GM18498 (cell line): ENCODE results near the gene RPS25.
"Not testable (repeated sequence)": the region's sequence is repeated elsewhere in the genome, so short reads cannot be mapped to it uniquely, and the experiment has no call there.

Source experiments
- ATAC-seq: cut with Tn5 transposase; IDR thresholded peaks from one replicate; pipeline ENCODE4 v1.9.1; 2021; ENCODE audit warnings: mild to moderate bottlenecking, moderate library complexity; ENCODE audit not compliant: unreplicated experiment

The RPS25 gene

DNA sequence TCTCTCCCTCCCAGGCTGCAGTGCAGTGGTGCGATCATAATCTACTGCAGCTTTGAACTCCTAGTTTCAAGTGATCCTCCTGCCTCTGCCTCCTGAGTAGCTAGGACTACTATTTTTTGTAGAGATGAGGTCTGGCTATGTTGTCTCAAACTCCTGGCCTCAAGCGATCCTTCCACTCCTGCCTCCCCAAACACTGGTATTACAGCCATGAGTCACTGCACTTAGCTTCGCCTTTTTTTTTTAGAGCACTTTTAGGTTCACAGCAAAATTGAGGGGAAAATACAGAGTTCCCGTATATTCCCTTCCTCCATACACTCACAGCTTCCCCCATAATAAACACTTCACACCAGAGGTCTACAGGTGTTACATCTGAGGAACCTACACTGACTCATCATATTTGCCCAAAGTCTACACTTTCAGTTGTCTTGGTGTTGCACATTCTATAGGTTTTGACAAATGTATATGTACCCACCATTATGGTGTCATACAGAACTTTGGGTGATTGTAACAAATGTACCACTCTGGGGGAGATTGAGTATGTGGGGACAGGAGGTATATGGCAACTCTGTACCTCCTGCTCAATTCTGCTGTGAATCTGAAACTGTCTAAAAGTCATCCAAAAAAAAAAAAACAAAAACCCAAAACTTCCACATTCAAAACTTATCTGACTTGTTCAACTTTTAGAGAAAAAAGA is 23.8 kb upstream of the RPS25 start:
- no peak for ATAC-seq

DNA sequence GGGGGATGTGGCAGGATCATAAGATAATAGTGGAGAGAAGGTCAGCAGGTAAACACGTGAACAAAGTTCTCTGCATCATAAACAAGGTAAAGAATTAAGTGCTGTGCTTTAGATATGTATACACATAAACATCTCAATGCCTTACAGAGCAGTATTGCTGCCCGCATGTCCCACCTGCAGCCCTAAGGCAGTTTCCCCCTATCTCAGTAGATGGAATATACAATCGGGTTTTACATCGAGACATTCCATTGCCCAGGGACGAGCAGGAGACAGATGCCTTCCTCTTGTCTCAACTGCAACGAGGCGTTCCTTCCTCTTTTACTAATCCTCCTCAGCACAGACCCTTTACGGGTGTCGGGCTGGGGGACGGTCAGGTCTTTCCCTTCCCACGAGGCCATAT is 21.3 kb upstream of the RPS25 start:
- ATAC-seq = not testable (repeated sequence)

DNA sequence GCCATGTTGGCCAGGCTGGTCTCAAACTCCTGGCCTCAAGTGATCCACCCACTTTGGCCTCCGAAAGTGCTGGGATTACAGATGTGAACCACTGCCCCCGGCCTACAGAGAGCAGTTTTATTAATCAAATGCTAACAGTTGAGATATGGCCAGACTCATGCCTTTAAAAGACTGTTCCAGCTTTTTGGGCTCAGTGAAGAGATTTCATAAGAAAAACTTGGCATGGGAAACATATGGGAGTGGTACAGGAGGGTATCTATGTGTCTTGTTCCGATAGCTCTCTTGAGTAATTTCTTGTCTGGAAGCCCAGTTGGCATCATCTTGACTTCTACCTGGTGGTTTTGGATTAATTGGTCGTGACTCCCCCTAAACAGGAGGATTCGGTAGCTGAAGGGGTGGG is 20.7 kb upstream of the RPS25 start:
- ATAC-seq = no peak

DNA sequence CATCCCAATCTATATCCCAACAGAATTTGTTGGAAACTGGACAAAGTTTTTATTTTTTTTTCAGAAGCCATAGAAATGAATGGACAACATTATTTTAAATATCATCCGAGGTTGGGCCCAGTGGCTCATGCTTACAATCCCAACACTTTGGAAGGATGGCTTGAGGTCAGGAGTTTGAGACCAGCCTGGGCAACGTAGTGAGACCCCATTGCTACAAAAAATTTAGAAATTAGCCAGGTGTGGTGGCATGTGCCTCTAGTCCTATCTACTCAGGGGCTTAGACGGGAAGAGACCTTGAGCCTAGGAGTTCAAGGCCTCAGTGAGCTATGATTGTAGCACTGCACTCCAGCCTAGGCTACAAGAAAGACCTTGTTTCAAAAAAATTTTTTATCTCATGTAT is 16.7 kb upstream of the RPS25 start:
- no peak for ATAC-seq

DNA sequence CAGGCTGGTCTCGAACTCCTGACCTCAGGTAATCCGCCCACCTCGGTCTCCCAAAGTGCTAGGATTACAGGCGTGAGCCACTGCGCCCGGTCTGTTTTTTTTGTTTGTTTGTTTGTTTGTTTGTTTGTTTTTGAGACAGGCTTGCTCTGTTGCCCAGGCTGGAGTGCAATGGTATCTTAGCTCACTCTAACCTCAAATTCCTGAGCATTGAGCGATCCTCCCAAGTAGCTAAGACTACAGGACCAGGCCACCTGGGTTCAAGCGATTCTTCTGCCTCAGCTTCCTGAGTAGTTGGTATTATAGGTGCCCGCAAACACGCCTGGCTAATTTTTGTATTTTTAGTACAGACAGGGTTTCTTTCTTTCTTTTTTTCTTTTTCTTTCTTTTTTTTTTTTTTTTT is 15.3 kb upstream of the RPS25 start:
- not testable (repeated sequence) for ATAC-seq

DNA sequence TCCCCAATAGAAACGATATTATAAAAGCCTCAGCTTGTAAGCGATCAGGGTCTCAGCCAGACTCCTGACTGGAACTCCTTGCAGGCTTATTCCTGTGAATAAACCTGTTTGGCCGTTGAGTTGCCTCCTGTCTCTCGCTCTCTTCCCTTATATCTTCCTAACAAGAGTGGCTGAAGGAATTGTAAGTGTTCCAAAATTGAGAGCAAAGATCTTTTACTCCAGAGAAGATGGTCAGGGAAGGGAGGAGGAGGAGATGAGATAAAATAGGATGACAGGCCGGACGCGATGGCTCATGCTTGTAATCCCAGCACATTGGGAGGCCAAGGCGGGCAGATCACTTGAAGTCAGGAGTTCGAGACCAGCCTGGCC is 13.8 kb upstream of the RPS25 start:
- ATAC-seq = no peak

DNA sequence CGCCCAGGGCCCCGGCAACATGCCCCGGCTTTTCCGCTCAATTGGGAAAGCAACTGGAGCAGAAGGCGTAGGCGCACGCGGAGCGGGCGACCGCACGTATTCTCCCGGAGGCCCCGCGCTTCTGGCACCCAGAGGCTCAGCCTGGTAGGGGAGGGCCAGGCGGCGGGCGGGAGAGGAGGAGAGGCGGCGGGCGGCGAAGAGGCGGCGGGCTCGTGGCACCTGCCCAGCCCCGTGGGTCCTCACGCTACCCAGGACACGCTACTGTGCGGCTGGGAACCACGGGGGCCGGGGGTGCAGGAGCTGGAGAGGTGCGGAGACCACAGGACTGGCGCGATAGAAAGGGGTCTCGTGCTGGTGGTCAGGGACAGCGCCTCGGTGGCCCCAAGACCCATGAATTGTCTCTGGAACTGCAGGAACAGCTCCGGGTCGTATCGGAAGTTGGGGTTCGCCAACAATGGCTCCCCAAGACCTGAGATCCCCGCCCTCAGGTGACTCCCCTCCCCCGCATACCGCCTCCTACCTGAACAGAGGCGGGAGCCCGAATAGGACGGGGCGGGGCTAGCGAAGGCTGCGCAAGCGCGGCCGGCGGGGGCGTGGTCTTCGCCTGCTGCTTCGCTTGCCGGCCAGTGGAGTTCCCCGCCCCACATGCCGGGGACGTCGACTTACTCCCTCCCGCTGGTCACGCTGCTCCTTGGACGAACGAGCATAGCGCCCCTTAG is 12.3 kb upstream of the RPS25 start, which contains the start of gene SLC37A4:
Gene SLC37A4, minus strand, starts transcription at position 549 of the 719 bp plus-strand sequence.
- ATAC-seq = peak; percentile 90

DNA sequence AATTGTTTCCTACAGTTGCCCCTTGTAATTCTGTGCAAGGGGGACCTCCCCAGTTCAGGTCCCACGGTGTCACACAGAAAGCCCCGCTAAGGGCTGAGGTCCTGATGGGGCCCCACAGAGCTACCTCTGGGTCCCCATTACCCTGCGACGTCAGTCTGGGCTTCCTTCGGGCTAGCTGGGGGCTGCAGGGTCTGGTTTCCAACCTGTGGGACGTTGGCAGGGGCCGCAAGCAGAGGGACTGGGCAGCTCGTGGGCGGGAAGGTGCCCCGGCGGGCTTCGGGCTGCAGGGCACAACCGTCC is 11.8 kb upstream of the RPS25 start:
- ATAC-seq = peak; percentile 15

DNA sequence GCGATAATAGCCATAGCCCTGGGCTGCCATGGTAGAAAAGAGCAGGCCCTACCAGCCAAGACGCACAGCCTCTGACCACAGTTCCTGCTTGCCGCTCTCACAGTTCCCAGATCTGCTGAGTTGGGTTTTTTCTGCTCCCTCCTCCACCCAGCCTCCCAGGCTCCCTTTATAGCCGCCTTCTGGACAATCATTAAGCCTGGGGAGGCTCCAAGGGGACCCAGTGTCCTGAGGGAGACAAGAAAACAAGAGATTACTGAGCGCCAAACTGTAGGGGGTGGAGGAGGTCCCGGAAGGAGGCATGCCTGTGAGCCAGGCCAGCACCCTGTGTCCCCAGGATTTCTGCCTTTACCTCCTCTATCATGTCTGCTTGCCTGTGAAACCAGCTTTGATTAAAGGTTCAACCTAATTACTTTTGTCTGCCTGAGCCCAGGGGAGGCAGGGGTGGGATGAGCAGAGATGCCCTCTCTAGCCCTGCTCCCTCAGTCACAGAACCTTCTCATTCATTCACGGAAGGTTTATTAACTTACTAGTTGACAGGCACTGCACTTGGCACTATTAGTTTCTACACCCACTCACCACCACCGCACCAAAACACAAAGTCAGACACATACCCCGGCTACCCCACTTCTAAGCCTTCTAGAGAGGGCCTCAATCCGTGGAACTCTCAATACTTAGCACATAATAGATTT is 11.3 kb upstream of the RPS25 start:
- peak; percentile 9 for ATAC-seq

DNA sequence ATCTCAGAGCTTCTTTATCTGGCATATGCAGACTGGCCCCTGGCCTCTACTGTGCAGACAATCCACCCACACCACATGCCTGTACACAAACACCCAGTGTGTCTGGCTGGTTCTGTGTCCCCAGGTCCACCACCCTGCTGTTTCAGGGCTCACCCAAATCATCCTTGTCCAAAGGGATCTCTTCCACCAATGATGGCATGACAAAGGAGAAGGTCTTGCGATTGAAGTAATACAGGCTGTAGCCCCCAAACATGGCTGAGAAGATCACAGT is 10.9 kb upstream of the RPS25 start:
- no peak for ATAC-seq

DNA sequence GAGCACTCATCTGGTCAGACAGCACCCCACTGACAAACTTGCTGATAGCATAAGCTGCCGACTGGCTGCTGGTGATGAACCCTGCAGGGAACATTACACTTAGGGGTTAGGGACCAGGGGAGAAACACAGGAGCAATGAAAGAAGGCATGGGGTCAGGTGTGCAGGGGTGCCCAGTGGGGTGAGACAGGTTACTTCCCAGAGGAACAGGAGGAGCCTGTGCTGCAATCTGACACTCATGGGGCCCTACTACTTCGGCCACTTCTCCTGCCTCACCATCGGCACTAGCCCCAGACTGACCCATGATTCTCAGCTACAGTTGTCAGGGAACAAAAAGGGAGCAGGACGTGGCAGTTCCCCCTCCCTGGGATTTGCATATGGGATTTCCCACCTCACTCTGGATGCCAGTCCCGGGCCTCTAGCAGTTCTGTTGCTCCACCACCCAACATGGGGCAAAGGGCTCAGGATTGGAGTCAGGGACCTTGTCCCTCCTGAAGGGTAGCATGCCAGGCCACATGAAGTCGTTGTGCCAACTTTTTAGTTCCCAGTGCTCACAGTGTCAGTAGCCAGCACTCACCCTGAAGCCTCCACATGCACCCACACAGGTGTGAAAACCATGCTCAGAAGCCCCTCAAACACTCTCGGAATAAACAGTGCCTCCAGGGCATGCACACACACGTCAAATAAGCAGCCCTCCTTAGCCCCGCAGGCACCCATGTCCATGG is 10.4 kb upstream of the RPS25 start:
- no peak for ATAC-seq

DNA sequence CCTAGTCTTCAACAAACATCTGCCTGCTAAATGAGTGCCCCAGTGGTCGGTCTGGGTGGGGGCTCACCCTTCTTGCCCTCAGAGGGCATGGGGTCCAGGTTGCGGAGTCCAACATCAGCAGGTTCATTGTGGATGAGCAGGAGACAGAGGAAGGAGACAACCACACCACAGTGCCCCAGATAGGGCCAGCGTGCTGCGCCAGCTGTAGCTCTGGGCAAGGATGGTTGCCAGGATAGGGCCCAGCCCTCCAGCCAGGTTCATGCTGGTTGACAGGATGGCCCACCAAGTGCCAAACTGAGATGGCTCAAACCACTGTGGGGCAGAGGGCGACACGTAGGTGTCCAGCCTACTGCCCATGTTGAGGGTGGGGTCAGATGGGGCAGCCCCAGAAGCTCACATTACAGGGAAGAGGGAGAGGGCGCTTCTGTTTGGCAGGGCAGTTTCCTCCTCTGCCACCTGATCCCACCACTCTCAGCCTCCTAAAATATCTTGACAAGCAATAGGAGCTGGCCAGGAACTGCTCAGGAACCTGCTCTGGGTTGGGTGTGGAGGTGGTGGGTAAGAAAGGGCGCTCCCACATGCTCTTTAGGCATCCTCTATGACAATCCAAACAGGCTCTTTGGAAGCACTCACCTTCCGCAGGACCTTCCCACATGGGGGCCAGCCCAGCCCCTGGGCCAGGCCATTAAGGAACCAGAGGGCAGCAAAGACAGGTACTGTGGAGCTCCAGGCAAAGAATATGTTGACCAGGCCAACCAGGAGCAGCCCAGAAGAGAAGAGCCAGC is 9.6 kb upstream of the RPS25 start:
- ATAC-seq = no peak

DNA sequence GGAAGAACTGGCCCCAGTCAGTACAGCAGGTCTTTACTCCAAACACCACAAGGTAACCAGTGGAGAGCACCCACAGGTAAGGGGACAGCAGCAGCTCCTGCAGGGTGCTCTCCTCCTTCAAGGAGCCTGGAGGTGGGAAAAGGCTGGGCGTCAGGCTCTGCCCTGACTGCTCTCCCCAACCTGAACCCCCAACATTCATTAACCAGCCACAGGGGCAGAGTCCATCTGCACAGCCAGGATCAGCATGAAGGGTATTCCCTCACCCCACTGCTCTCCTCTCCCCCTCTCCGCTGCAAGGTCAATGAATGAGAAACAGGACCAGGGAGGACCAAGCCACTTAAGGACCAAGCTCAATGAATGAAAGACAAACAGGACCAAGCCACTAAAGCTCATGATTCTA is 8.8 kb upstream of the RPS25 start:
- ATAC-seq = no peak

DNA sequence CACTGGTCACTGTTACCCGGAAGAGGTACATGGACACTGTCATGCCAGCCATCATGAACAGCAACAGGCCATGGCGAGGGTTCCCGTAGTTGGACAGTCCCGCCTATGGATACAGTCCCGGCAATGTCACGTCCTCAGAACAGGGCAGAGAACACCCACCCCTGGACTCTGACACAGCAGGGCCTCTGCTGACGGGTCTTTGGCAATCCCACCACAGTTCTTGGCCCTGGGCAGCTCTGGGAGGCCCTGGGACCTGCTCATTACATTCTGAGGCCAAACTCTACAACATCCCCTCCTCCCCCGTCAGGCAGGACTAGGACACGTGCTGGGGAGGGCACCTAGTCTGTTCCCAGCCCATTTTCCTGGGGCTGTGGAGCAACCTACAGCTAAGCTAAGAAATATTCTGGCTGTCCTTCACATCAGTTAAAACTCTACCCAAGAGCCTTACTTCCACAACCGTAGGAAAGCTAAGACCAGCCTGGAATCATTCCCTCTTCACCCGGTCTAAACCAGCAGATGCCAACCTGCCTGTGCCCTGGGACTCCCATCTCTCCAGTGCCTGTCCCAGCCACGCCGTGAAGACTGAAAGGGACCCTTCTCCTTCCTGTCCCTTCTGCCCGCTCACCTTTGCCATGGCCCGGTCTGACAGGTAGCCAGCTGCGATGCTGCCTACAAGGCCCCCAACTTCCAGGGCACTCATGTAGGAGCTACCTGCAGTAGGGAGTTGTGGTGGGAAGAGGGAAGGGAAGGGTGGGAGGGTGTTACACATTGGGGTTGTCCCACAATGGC is 8.0 kb upstream of the RPS25 start:
- ATAC-seq = no peak

DNA sequence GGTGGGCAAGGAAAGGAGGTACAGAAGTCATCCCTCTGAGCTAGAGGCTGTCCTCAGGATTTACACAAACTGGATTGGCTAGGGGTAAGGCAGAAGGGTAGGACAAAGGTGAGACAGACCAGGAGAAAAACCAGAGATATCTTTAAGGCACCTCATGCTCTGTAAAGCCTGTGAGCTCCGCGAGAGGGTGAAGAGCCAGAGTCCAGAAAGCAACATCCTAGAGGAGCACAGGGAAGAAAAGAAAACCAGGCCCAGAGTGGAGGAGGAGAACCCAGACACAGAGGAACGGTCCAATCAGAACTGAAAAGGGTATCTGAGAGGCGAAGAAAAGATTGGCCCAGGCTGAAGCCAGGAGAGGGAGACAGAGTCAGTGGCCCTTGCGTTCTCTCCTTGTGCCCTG is 7.4 kb upstream of the RPS25 start:
- ATAC-seq = no peak

DNA sequence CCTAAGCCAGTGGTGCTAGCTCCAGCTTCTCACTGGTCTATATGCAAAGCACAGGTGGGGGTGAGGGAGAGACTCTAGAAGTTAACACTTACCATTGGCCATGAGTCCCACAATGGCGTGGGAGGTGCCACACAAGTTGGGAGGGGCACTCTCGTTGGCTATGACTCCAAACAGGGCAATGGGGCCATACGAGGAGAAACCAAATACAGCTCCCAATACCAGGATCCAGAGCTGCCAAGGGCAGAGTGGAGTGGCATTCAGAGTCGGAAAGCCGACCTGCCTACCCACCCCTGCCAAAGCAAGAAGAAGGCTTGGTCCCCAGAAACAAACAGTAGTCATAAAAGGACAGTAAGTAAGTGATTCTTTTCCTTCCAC is 6.9 kb upstream of the RPS25 start:
- ATAC-seq = no peak

DNA sequence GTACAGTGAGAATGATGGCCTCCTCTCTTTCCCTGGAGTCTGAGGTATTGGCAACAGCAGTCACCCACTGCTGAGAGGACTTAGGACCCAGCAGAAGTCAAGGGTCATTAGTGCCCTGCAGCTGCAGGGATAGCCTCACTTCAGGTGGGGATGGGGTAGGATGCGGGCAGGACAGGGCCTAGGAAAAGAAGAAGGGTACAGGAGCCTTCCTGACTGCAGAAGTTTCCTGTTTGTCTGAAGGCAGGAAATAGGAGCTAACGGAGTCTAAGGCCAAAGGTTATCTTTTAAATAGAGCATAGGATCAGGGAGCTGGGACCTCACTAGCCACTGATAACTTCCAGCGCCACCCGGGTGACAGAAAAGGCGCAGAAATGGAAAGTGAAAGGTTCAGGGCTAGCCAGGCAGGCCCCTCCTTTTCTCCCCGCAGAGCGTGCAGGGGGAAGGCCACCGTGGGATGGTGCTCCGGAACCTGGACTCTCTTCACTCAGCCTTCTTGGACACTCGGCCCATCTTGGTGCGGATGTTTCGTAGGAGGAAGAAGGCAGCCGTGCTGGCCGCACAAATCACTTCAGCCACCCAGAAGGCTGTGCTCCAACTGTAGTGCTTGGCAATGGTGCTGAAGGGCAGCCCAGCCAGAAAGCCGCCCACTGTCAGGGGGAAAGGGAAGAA is 6.4 kb upstream of the RPS25 start:
- no peak for ATAC-seq

DNA sequence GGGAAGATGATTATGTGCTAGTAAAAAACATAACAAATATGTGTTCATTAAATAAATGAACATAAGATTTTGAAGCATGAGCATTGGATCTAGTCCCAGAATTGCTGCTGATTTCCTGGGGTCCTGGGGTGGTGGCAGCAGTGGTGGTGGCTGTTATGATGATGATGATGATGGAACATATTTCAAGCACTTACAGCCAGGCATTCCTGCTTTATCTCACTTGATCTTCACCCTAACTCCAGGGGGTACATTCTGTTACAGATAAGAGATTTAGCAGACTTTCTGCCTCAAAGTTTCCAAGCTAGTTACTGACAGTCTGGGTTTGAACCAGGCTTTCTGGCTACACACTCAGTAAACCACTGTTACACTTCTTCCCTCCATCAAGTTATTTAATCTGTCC is 5.6 kb upstream of the RPS25 start:
- ATAC-seq = no peak

DNA sequence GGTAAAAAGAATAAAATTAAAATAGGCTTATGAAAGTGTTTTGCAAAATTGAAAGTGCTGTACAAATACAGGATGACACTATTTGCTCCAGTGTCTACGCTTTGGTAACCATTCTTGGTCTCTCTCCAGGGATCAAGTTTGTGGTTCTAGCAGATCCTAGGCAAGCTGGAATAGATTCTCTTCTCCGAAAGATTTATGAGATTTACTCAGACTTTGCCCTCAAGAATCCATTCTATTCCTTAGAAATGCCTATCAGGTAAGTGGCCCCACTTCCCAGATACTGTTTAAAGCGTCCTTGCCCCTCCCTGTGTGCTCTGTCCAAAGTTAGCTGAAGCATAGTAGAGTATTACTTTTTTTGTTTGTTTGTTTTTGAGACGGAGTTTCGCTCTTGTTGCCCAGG is 3.5 kb upstream of the RPS25 start:
- no peak for ATAC-seq

DNA sequence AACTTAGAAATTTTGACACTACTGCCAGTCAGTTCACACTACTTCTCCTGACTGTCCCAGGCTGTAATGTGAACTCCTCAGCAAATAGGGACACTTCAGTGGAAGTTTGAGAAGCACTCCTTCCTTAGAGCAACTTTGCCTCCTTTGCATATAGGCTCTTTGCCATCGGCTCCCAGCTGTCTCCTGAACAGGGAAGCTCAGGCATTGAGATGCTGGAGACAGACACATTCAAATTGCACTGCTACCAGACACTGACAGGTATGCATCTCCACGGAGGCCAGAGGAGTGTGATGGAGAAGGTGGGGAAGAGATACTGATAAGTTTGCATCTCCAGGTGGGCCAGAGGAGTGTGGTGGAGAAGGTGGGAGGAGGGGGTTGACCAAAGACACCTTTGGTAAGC is 1.9 kb upstream of the RPS25 start:
- ATAC-seq = no peak
